Psoas muscle (tissue), 8 donors: ENCODE data around the gene PDLIM3. TPM values are rescaled to one million over a fixed set of nuclear protein-coding genes. Genes with fewer than 3 reads are reported as not detected.
A peak's percentile ranks its signal among the peaks of the same experiment; 100 is the strongest.

ENCODE experiments used
- ATAC-seq, 4 donors: fragments of 200-7000 bp; cut with Tn5 transposase; one replicate each; pipeline ENCODE4 v1.9.1; 2020; ENCODE audit warnings: moderate library complexity in 3 of 4, mild to moderate bottlenecking in 2 of 4
- DNase-seq, 2 donors: peaks; one replicate each; pipeline ENCODE4 v3.0.0-alpha.2; 2020
- H3K27ac ChIP-seq: fragments of 200-600 bp; one replicate; pipeline ENCODE4 v1.8.0; 2022
- H3K27me3 ChIP-seq, 3 donors: fragments of 200-600 bp in 1 of 3; one replicate each; pipeline versions ENCODE4 v1.6.1 to v1.8.0; 2013 to 2022; ENCODE audit warnings: low read length in 2 of 3, mild to moderate bottlenecking in 2 of 3, moderate library complexity in 1 of 3; ENCODE audit not compliant: insufficient read depth in 3 of 3
- H3K36me3 ChIP-seq, 2 donors: fragments of 200-600 bp in 1 of 2; one replicate each; pipeline versions ENCODE4 v1.6.1 to v1.8.0; 2013 to 2022; ENCODE audit warnings: low read depth in 1 of 2, mild to moderate bottlenecking in 1 of 2, moderate library complexity in 1 of 2; ENCODE audit not compliant: insufficient read depth in 1 of 2
- H3K4me1 ChIP-seq: fragments of 200-600 bp; one replicate; pipeline ENCODE4 v1.8.0; 2022
- H3K4me3 ChIP-seq: fragments of 200-600 bp; one replicate; pipeline ENCODE4 v1.8.0; 2022; ENCODE audit warnings: mild to moderate bottlenecking
- H3K9me3 ChIP-seq: fragments of 200-600 bp; one replicate; pipeline ENCODE4 v1.8.0; 2022
- WGBS, 3 donors: extraction: QIAGEN DNeasy Blood & Tissue Kit; methylation state at CpG; one replicate each; pipeline versions ENCODE4 v1.1.6 to v1.1.7; 2013; 5-methylcytosine and 5-hydroxymethylcytosine counted together
- intact Hi-C, 2 donors: fragments of 100-400 bp; cut with DNase I; formaldehyde crosslinking; loops; one replicate each; pipeline versions ENCODE4 v1.11.0 to v1.14.2; 2022
- polyA plus RNA-seq, 3 donors: library from polyadenylated mRNA; stranded (reverse); fragments of 200-250 nt; gene quantifications; one replicate each; pipeline ENCODE4 v1.2.3, GENCODE V29; 2013
- total RNA-seq, 4 donors: library from RNA; stranded (reverse); fragmentation: NEBNext Ultra II Directional in 2 of 4; extraction: Animal tissue kit (Norgen Biotek cat#: 25700) in 2 of 4; gene quantifications; one replicate each; pipeline versions ENCODE4 v1.2.1 to v1.2.4, GENCODE V29; 2021 to 2023
- TF ChIP-seq, protein P1 (sequence below): fragments of 200-600 bp; IDR thresholded peaks from one replicate; pipeline ENCODE4 v1.8.0; 2022; ENCODE audit warnings: antibody characterized with exemption
- donor health status: healthy with polysubstance abuse.
- donor health status: DM: no; HTN: no; CAD: no; lungs with moderate emphysema.
- donor health status: Bipolar disorder and iron deficiency.
- donor health status: healthy.
- donor health status: DM: yes; HTN: yes; CAD: no.
- donor health status: DM: no; HTN: no; CAD: no.
- donor health status: DM: no; HTN: no; CAD: no.
- donor health status: DM: yes; HTN: yes; CAD: no.

PDLIM3 gene
- total and polyA plus RNA-seq, 7 donors = 703 to 5,341 (median 2,718) TPM

- DNase-seq (no peak), ATAC-seq (no peak)
- no peak overlapping the region for H3K4me3 ChIP-seq
- TF ChIP-seq, protein P1, sequence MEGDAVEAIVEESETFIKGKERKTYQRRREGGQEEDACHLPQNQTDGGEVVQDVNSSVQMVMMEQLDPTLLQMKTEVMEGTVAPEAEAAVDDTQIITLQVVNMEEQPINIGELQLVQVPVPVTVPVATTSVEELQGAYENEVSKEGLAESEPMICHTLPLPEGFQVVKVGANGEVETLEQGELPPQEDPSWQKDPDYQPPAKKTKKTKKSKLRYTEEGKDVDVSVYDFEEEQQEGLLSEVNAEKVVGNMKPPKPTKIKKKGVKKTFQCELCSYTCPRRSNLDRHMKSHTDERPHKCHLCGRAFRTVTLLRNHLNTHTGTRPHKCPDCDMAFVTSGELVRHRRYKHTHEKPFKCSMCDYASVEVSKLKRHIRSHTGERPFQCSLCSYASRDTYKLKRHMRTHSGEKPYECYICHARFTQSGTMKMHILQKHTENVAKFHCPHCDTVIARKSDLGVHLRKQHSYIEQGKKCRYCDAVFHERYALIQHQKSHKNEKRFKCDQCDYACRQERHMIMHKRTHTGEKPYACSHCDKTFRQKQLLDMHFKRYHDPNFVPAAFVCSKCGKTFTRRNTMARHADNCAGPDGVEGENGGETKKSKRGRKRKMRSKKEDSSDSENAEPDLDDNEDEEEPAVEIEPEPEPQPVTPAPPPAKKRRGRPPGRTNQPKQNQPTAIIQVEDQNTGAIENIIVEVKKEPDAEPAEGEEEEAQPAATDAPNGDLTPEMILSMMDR = no peak
- peaks cover 0 to 74% of the 10 kb centered on the region in 2 donors for H3K36me3 ChIP-seq
- intact Hi-C loops = no loop called here
- H3K4me1 ChIP-seq = peaks cover 57% of the 10 kb centered on the region
- H3K27ac ChIP-seq = peak overlapping the region; percentile 80
- no peaks in the 10 kb centered on the region for H3K27me3 ChIP-seq
- 41 to 71% (median 41%) methylated on average over 4 of the region's 4 CpGs for WGBS, 3 donors
- no peaks in the 10 kb centered on the region for H3K9me3 ChIP-seq
Observed at GRCh38 chr4:185520119-185520518, 15.2 kb downstream of the PDLIM3 start.

GRCh38 chr4:185518494-185518893 is 16.8 kb downstream of the PDLIM3 start:
- peak overlapping the region; percentile 80 for H3K27ac ChIP-seq
- H3K4me1 ChIP-seq = peaks cover 58% of the 10 kb centered on the region
- intact Hi-C loops = no loop called here
- H3K36me3 ChIP-seq = peaks cover 0 to 76% of the 10 kb centered on the region in 2 donors
- DNase-seq (no peak), ATAC-seq (no peak)
- no peaks in the 10 kb centered on the region for H3K9me3 ChIP-seq
- WGBS, 3 donors = 27 to 66% (median 30%) methylated on average over 1 of the region's 1 CpG
- no peak overlapping the region for H3K4me3 ChIP-seq
- H3K27me3 ChIP-seq = no peaks in the 10 kb centered on the region
- TF ChIP-seq, protein P1 = no peak

GRCh38 chr4:185518069-185518468 is 17.2 kb downstream of the PDLIM3 start:
- H3K9me3 ChIP-seq = no peaks in the 10 kb centered on the region
- intact Hi-C loops = no loop called here
- no peak for DNase-seq
- H3K4me3 ChIP-seq = no peak overlapping the region
- peak overlapping the region; percentile 80 for H3K27ac ChIP-seq
- ATAC-seq = peak in 2 of 4 donors; percentile 28 to 31
- H3K36me3 ChIP-seq = peaks cover 0 to 76% of the 10 kb centered on the region in 2 donors
- TF ChIP-seq, protein P1 = no peak
- H3K4me1 ChIP-seq = peaks cover 59% of the 10 kb centered on the region
- H3K27me3 ChIP-seq = no peaks in the 10 kb centered on the region

DNA sequence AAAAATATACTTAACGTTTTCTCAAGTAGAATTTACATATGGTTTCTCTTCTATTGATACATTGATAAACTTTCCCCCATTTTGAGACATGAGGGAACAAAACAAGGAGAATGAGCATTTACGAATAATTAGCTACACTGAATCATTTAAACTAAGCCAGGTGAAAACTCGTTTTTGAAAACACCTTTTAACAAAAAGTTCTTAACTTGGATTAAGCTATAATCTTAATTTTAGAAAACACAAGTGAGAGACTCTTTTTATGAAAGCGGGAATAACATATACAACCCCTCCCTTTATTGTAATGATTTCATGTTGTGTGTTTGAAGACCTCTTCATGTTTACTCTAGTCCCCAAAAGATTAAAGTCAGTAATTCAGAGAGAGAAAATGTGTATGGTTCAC is 20.1 kb downstream of the PDLIM3 start:
- 75 to 88% (median 78%) methylated on average over 4 of the region's 4 CpGs for WGBS, 3 donors
- TF ChIP-seq, protein P1 = no peak
- DNase-seq (no peak), ATAC-seq (no peak)
- no peak overlapping the region for H3K4me3 ChIP-seq
- intact Hi-C loops = no loop called here
- peaks cover 81% of the 10 kb centered on the region for H3K4me1 ChIP-seq
- H3K9me3 ChIP-seq = no peaks in the 10 kb centered on the region
- peaks cover 0 to 98% of the 10 kb centered on the region in 2 donors for H3K36me3 ChIP-seq
- H3K27ac ChIP-seq = peak overlapping the region; percentile 80
- H3K27me3 ChIP-seq = no peaks in the 10 kb centered on the region

DNA sequence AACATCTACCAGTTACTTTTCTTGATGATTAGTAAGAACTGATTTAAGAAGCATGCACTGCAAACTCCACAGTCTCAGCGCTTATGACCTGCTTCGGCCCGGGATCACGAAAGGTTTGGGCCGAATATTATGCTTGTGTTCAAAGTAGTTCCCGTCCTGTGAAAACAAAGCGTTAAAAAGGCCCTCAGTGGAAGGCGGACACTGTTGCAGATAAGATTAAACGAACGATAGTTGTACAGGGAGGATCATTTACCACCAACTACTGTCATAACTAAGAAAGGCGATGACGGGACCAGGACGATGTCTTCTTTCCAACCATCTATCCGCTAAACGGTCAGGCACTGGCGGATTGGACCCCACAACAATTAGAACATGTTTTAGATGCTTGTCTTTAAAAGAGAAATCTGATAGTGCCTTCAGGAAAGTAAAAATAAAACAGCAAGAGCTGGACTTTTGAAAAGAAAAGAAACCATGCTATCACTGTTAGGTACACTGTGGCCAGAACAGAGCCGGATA is 21.1 kb downstream of the PDLIM3 start:
- Histone ChIP-seq H3K4me1 (peaks cover 75% of the 10 kb centered on the region), H3K27me3 (no peaks in the 10 kb centered on the region), H3K4me3 (no peak overlapping the region), H3K27ac (peak overlapping the region; percentile 80), H3K9me3 (no peaks in the 10 kb centered on the region), H3K36me3 (peaks cover 0 to 95% of the 10 kb centered on the region in 2 donors)
- no peak for DNase-seq
- intact Hi-C loops = no loop called here
- peak; percentile 22 to 43 (median 34) for ATAC-seq
- TF ChIP-seq, protein P1 = no peak
- WGBS, 3 donors = 33 to 50% (median 35%) methylated on average over 17 of the region's 17 CpGs
